AG09309 (cell line): ENCODE measurements around the gene MAP2K5.

Source experiments
- DNase-seq: peaks from one replicate; pipeline ENCODE4 v3.0.0-alpha.2; 2010; ENCODE audit warnings: low read depth
- H3K4me3 ChIP-seq: 2 replicates; pipeline ENCODE4 v1.5.1; 2011; ENCODE audit warnings: mild to moderate bottlenecking, low read depth, low read length, moderate library complexity; ENCODE audit not compliant: control insufficient read depth
- CTCF ChIP-seq: IDR thresholded peaks from 2 replicates; pipeline ENCODE4 v1.5.1; 2011; ENCODE audit warnings: mild to moderate bottlenecking, low read depth, low read length, inconsistent platforms; ENCODE audit not compliant: insufficient read depth, control insufficient read depth; ENCODE audit errors: missing control alignments

The MAP2K5 gene

GRCh38 chr15:67556976-67557570, 14.6 kb downstream of the MAP2K5 start:
- no peak for TF ChIP-seq CTCF
- no peak overlapping the region for H3K4me3 ChIP-seq
- no peak for DNase-seq

GRCh38 chr15:67558502-67558901, 16.0 kb downstream of the MAP2K5 start:
- no peak for TF ChIP-seq CTCF
- H3K4me3 ChIP-seq, result no peak overlapping the region
- no peak for DNase-seq

GRCh38 chr15:67559158-67559557, 16.7 kb downstream of the MAP2K5 start:
- DNase-seq, result no peak
- TF ChIP-seq CTCF, result no peak
- H3K4me3 ChIP-seq, result no peak overlapping the region

GRCh38 chr15:67559576-67559975, 17.1 kb downstream of the MAP2K5 start:
- TF ChIP-seq CTCF, result no peak
- no peak for DNase-seq
- H3K4me3 ChIP-seq, result no peak overlapping the region

- H3K4me3 ChIP-seq, result no peak overlapping the region
- TF ChIP-seq CTCF, result no peak
- no peak for DNase-seq
Measured at GRCh38 chr15:67560320-67560719, 17.8 kb downstream of the MAP2K5 start.

- no peak for TF ChIP-seq CTCF
- no peak for DNase-seq
- no peak overlapping the region for H3K4me3 ChIP-seq
Measured at GRCh38 chr15:67563092-67563491, 20.6 kb downstream of the MAP2K5 start.
